GM21786 (cell line): ENCODE results near the gene MTMR8.

Source experiments
- ATAC-seq: cut with Tn5 transposase; IDR thresholded peaks from one replicate; pipeline ENCODE4 v1.9.1; 2021; ENCODE audit not compliant: unreplicated experiment

The MTMR8 gene

DNA sequence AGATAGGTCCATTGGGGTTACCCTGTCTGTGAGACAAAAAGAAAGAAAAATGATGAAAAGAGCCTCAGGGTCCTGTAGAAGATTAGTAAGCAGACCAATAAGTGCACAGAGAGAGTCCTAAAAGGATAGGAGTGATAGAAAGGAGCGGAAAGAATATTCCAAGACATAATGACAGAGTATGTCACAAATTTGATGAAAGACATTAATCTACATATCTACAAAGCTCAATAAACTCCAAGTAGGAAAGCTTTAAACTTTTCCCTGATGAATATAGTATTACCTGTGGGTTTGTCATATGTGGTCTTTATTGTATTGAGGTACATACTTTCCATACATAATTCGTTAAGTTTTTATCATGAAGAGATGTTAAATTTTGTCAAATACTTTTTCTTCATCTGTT, 73.7 kb downstream of the MTMR8 start:
- ATAC-seq: no peak

DNA sequence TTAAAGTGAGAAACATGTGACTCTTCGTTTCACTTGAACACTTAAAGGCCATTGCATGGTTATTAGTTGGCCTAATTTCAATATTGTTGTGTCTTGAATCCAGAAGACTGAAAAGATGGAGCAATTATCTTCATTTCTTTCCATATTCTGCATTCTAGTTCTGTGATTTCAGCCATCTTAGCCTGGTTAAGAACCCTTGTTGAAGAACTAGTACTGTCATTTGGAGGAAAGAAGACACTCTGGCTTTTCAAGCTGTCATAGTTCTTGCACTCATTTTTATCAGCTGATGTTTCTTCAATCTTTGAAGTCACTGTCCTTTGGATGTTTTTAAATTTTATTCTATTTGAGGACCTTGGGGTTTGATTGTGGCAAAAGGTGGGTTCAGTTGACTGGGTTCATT, 81.6 kb downstream of the MTMR8 start:
- no peak for ATAC-seq

DNA sequence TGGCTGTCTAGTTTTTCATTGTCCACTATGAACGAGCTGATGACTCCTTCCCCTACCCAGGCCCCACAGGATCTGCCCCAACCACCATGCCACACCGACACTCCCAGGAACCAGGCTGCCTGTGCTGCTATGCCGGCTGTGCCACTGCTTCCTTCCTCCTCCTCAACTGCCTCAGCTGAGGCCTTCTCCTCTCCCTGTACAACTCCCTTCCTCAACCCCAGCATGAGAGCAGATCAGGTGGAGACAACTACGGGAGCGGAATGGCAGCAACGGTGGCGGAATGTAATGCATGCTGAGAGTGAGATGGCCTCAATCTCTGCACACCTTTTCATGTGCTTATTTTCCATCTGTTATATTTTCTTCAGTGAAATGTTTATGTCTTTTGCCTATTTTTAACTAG, 88.5 kb downstream of the MTMR8 start:
- no peak for ATAC-seq

- ATAC-seq: no peak
Observed at GRCh38 chrX:64291123-64291522, 104.1 kb downstream of the MTMR8 start.

GRCh38 chrX:64265265-64265664, 130.0 kb downstream of the MTMR8 start:
- no peak for ATAC-seq

GRCh38 chrX:64230123-64230970, 164.9 kb downstream of the MTMR8 start, which contains the start of gene ASB12:
TSS of gene ASB12 (minus strand) at chrX:64230607. CDS start at chrX:64225650, 4,957 bp downstream.
- no peak for ATAC-seq

DNA sequence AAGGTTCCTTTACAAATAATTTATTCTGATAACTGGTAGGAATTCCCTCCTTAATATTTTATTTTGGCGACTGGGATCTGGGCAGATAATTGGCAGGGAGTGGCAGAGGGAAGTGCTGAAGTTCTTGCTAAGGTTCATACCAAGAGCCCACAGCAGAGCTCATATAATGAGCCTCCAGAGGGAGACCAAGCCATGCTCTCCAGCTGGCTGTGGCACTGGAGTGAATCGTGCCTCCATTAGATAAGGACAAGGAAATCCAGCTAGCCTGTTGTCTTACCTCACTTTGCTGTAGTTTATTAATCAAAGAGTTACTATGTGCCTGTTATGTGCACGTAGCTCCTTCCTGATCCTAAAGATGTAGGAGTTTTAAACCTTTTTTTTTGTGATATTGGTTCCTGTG, 166.1 kb downstream of the MTMR8 start:
- ATAC-seq: no peak
